Tongue (tissue), 2 donors: ENCODE data around the gene POLR2J2. TPM values are rescaled to one million over a fixed set of nuclear protein-coding genes. Genes with fewer than 3 reads are reported as not detected.
A peak's percentile ranks its signal among the peaks of the same experiment; 100 is the strongest.
"Not testable (repeated sequence)": the region's sequence is repeated elsewhere in the genome, so short reads cannot be mapped to it uniquely, and the experiment has no call there.

Experiments
- DNase-seq: peaks from one replicate; pipeline ENCODE4 v3.0.0-alpha.2; 2015
- total RNA-seq: library from RNA; depleted of rRNA; stranded (reverse); fragments of >200 nt; gene quantifications from one replicate; pipeline ENCODE4 v1.2.3, GENCODE V29; 2014

POLR2J2 gene
- 6.9 TPM for total RNA-seq

DNA sequence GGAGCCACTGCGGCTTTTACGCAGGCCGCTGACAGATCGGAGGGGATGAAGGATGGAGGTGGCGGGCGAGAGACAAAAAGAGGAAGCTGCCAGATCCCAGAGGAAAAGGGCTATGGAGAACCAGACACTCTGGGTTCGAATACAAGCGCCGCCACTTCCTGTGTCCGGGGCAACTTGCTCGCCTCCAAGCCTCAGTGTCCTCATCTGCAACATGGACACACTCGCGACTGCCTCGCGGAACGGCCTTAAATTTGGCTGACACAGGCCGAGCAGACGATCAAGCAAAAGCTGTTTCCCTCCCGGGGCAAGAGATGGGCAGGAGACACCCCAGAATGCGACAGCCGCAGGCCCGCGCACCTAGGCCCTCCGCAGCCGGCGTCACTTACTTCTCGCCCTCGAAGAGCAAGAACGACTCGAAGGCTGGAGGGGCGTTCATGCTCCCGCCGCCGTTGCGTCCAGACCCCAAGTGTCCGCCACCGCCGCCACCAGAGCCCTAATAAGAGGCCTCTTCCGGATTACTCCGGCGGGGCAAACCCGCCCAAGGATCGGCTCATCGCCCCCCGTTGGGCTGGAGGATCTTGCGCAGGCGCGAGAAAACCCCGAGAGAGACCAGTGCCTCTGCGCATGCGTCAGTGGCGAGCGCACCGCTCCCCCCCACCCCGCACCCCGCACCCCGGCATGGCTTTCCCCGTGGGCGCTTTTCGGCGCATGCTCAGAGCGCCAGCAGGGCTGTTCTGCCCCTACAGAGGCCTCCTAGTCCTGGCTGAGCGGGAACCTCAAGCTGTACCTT is at the start of gene POLR2J2:
POLR2J2 (minus strand) TSS at position 498 of the 790 bp plus-strand sequence; CDS start at position 436, 62 bp downstream.
- DNase-seq: peak; percentile 97

- DNase-seq: not testable (repeated sequence)
These were observed 47.0 kb upstream of the POLR2J2 start for GRCh38 chr7:102718491-102718890.

- peak; percentile 8 for DNase-seq
These were observed 44.3 kb upstream of the POLR2J2 start for GRCh38 chr7:102715718-102716117.

- DNase-seq: not testable (repeated sequence)
These were observed 43.5 kb upstream of the POLR2J2 start for GRCh38 chr7:102714774-102715522.

DNA sequence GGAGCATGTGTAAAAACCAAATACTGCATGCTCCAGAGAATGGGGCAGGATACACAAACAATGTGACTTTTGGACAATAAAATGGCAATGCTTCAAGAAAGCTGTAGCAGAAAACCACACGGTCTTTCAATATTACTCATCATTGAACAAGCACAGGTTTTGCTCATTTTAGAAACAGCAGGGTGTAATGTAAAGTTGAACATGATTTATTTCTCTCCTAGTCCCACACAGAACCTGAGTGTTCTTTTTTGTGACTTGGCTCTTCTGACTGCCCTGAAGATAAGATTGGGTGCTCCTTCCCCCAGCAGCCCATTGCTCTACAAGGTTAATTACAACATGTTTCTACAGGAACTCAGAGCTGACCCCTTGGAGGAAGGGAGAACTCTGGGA is 42.2 kb upstream of the POLR2J2 start:
- not testable (repeated sequence) for DNase-seq

DNA sequence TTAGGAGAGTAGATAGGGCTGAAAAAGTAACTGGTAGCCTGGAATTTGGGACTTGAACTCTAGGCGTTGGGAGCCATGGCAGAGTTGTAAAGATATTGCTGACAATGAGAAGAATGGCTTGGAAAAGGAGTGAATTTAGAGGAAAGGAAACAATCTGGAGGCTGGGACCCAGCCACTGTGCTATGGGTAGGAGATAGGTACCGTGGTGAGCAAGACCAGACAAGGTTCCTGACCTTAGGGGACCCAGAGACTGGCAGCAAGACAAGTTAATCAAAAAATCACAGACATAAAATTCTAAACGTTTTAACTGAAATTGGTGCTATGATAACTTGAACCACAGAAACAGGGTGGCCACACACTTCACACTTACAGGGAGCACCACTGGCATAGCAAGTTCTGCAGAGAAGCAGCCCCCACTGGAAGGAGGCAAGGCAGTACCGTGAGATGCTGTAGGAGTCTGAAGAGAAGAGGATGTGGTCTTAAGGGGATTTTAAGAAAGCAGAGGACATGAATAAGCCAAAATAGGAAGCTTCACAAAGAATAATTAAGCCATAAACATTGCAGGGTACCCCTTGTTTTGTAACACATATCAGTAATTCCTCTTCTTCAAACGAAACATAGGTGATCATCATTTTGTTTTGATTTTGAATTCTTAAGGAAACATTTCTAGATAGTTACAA is 41.7 kb upstream of the POLR2J2 start:
- DNase-seq: not testable (repeated sequence)

DNA sequence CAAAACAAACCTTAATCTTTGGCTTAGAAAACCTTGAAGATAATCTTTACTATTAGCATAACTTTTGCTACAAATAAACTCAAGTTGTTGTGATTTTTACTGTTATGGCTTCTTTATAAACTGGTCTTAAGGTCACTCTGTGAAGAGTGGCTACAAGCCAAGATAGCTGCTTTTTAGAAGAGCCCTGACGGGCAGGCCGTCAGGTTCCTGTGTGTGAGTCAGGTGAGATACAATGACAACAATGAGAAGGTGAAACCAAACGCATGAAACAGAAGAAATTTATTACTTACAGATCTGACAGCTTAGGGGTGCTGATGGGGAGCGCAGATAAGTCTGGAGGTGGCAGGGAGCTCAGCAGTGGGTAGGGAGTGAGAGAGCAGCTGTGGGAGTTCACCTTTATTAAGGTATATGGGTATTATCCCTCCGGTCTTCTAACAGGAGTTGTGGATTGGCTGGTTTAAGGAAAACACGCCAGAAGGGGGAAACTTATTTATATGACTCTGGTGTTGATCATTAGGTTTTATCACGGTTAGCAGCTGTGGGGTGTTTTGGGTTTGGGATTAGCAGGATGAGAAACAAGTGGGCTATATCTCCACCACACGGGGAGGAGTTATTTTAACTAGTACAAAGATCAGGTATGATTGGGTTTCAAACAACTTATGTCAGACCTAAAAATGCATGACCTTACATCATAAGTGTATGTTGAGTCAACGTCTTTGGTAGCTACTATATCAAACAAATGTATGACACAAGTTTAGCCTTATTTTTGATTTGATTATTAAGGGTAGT is 27.7 kb upstream of the POLR2J2 start:
- DNase-seq: not testable (repeated sequence)

DNA sequence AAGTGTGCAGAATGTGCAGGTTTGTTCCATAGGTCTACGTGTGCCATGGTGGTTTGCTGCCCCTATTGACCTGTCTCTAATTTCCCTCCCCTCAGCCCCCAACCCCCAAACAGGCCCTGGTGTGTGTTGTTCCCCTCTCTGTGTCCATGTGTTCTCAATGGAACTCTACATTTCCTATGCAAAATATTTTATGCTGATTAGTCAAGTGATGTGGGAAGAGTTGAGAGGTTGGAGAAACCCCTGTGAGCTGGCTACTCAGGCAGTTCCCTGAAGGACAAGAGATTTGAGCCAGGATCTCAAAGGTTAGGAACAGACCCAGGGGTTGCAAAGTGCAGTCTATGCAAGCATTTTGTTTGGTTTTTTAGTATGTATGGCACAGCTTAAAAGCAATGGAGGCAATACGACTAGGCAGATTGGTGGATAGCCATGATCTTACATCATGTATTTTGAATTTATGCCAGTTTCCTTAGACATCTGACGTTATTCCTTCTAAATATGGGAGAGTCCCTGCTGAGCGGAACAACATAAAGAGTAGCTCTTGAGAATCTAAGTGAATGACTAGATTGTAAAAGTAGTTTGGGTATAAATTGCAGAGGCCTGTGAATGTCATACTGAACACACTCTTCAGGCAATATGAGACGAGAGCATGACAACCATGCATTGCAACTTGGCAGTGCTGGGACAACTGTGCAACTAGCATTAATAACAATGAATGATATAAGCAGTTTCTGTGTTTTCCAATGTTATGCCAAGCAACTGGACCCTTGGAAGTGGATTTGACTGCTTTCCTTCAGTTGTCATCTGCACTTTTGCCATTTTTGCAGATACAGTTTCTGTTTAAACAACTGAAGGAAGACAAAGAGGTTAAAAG is 26.4 kb upstream of the POLR2J2 start:
- peak; percentile 51 for DNase-seq

GRCh38 chr7:102696009-102696408 is 24.5 kb upstream of the POLR2J2 start:
- DNase-seq: not testable (repeated sequence)

DNA sequence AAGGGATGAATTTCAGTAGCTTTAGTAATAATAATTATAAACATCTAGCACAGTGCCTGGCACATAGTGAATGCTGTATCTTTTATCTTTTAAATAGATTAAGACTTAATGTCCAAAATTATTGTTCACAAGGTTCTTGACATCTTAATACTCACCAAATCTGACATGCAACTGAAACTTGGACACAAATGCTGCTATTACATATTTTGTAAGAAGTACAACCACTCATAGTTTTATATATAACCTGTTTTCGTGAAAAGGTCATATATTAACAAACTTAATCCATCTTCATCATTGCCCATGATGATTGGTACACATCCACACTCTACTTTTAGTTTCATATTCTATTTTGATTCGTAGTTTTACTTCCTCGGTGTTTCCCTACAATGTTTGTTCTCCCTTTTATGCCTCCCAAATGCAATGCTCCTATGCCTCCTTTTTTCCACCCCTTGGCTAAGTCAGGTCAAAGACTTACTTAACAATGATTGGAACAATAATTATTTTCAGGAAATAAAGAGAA is 23.6 kb upstream of the POLR2J2 start:
- not testable (repeated sequence) for DNase-seq

DNA sequence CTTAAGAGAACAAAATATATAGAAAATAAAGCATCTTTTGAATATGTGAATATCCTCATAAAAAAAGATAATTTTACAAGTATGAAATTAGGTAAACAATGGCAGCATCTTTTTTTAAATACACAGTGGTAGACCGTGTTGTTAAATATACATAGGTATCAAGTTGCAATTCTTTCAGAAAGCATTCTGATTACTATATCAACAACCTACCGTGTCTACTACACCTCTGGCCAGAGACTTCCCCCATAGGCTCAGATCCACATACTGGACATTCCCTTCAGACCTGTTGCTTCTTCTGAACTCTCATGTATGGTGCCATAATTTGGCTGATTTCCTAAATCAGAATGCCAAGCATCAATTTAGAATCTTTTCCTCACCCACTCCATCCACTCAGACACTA is 22.5 kb upstream of the POLR2J2 start:
- not testable (repeated sequence) for DNase-seq

- not testable (repeated sequence) for DNase-seq
These were observed 19.1 kb upstream of the POLR2J2 start for GRCh38 chr7:102690602-102691001.

DNA sequence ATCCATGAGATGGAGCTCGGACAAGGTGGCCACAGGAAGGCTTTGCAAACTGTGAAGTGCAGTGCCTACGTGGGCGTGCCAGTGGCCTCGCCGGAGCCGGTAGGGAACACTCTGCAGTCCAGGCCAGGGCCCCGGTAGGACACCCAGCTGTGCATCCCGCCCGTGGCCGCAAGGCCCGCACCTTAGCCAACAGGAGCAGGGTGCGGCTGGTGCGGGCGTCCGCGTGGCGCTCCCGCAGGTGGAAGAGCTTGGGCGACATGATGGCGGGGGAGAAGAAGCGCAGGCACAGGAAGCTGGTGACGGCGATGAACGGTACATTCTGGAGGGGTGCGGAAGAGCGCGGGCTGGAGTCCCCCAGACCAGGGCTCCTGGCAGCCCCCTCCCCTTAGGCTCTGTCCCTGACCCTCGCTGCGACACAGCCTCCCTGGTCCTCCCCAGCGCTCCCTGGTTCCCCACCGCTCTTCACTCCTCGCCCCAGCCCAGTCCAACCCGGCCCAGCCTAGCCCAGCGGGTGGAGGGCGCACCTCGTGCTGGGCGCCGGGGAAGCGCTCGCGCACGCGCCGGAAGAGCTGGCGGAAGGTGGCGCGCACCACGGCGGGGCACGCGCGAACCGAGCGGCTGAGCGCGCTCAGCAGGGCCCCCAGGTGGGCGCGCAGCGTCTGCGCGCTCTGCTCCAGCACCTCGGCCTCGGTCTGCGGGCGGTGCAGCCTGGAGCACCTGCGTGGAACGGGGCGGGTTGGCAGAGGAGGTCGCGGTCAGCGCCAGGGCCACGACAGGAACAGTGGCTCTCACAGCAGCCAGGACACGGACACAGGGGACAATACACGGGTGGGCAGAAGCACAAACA is 18.2 kb upstream of the POLR2J2 start:
- not testable (repeated sequence) for DNase-seq

DNA sequence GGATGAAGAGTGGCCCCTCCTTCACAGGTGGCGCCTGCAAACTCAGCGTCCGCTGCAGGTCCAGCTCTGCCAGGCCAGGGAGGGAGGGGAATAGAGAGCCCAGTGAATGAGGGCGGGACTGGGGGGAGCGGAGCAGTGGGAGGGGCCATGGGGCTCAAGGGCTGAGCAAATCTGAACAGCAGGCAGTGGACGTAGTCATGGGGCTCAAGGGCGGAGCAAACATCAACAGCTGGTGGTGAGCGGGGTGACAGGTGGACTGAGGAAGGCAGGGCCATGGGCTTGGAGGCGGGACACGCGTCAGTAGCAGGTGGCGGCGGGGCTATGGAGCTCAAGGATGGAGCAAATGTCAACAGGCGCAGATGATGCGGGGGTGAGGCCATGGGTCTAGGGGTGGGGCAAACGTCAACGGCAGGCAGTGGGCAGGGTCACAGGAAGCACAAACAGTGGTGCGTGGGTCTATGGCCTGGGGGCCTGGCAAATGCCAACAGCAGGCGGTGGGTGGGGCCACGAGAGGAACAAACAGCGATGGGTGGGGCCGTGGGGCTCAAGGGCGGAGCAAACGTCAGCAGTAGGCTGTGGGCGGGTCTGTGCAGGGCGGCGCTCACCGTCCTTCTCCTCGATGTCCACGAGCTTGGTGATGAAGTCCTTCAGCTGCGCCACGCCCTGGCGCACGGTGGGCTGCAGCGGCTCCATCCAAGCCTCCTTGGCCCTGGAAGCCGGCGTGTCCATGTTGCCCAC is 17.0 kb upstream of the POLR2J2 start:
- not testable (repeated sequence) for DNase-seq

DNA sequence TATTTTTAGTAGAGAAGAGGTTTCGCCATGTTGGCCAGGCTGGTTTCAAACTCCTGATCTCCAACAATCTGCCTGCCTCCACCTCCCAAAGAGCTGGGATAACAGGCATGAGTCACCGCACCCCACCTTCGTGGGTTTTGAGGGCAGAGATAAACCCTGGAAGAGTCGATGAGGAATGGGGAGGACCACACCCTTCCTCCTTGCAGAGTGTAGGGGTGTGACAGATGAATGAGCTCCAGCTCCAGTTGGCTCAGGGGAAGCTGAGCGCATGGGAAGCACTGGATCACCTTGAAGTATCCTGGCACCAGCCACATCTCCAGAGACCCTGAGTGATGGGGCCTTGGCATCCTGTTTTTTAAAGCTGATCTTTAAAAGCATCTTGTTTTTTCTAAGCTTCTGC is 11.1 kb upstream of the POLR2J2 start:
- DNase-seq: not testable (repeated sequence)

DNA sequence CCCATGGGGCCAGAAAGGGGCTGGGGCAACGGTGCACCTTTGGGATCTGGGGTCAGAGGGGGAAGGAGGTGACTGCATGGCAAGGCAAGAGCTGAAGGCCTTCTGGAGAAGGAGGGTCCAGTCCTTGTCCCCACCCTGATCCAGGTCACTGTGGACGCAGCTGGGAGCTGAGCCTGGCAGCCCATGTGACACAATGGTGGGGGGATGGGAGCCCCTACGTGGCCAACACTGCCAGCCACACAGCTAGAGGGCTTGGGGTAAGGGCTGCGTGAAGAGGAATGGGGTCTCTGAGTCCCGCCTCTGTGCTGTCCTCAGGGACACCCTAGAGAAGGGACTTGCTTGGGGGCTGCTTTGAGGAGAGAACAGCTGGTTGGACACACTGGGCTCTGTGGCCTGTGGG is 9.3 kb upstream of the POLR2J2 start:
- DNase-seq: not testable (repeated sequence)

DNA sequence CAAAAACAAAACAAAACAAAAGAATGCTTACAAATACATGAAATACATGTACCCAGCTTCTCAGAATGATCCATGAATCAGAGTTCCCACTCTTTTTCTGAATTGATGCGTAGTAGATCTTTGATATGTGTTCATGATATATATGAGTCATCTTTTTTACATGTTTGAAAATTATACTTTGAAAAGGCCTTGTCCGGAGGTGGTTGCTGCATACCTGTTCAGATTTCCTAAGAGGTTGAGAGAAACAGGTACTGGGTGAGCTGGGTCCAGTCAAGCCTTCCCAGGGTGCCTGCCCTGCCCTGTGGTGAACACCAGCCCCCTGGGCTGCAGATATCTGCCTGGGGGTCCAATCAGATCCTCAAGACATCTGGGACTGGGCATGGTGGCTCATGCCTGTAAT is 4.1 kb upstream of the POLR2J2 start:
- DNase-seq: not testable (repeated sequence)

DNA sequence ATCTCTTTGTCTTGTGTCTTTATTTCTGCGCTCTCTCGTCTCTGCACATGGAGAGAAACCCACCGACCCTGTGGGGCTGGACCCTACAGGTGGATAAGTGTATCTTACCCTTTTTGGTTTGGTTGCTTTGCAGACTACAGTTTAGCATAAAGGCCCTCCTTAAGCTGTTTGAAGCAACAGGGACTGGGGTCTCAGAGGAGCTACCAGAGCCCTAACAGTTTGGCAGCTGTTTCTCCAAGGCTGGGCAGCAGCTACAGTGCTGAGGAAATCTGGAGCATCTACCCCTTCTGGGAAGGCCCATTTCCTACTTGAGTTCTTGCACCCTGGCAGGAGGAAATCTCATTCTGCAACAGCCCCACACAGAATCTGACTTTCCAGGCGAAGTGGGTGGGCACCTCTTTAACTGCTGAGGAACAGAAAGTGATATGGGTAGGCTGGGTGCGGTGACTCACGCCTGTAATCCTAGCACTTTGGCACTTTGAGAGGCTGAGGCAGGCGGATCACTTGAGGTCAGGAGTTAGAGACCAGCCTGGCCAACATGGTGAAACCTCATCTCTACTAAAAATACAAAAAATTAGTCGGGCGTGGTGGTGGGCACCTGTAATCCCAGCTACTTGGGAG is 2.1 kb upstream of the POLR2J2 start:
- not testable (repeated sequence) for DNase-seq

DNA sequence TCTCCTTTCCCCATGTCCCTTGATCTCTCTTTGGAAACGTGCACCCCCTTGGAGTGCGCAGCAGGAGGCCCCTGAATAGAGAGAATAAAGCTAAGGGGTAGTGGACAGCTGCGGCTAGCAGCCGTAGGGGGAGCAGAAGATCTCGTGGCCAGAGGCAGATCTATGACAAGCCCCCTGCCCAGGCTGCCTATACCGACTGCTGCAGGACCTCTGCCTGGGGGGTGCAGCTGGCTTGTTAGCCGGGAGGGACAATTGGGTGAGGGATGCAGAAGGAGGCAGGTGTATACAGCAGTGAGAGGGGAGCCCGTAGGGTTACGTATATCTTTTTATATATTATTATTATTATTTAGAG is 469 bp upstream of the POLR2J2 start:
- DNase-seq: not testable (repeated sequence)
